ENCODE results near the gene GTPBP10.
A peak's percentile ranks its signal among the peaks of the same experiment; 100 is the strongest.

The GTPBP10 gene

DNA sequence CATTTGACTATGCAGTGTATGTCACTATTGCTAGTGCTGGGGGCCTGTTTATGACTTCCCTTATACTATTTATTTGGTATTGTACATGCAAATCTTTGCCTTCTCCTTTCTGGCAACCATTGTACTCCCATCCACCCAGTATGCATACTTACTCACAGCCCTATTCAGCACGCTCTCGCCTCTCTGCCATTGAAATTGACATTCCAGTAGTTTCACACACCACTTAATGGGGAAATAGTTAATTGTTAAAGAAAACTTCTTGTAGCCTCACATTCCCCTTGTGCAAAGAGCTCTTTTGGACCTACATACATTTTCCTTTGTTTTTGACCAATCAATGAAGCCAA is 66.6 kb downstream of the GTPBP10 start:
- H3K27ac ChIP-seq, result peak overlapping the region; percentile 61
- TF ChIP-seq, protein P1, sequence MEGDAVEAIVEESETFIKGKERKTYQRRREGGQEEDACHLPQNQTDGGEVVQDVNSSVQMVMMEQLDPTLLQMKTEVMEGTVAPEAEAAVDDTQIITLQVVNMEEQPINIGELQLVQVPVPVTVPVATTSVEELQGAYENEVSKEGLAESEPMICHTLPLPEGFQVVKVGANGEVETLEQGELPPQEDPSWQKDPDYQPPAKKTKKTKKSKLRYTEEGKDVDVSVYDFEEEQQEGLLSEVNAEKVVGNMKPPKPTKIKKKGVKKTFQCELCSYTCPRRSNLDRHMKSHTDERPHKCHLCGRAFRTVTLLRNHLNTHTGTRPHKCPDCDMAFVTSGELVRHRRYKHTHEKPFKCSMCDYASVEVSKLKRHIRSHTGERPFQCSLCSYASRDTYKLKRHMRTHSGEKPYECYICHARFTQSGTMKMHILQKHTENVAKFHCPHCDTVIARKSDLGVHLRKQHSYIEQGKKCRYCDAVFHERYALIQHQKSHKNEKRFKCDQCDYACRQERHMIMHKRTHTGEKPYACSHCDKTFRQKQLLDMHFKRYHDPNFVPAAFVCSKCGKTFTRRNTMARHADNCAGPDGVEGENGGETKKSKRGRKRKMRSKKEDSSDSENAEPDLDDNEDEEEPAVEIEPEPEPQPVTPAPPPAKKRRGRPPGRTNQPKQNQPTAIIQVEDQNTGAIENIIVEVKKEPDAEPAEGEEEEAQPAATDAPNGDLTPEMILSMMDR (conservative IDR thresholded peaks at IDR 0.05), result peak; percentile 37; the same call in 1 of the 2 replicates

- TF ChIP-seq, protein P1 (conservative IDR thresholded peaks at IDR 0.05), result no peak
- H3K27ac ChIP-seq, result no peak overlapping the region
These were observed 75.1 kb downstream of the GTPBP10 start for GRCh38 chr7:90421651-90422050.

GRCh38 chr7:90424720-90425119 is 78.2 kb downstream of the GTPBP10 start:
- no peak overlapping the region for H3K27ac ChIP-seq
- TF ChIP-seq, protein P1 (conservative IDR thresholded peaks at IDR 0.05), result no peak

DNA sequence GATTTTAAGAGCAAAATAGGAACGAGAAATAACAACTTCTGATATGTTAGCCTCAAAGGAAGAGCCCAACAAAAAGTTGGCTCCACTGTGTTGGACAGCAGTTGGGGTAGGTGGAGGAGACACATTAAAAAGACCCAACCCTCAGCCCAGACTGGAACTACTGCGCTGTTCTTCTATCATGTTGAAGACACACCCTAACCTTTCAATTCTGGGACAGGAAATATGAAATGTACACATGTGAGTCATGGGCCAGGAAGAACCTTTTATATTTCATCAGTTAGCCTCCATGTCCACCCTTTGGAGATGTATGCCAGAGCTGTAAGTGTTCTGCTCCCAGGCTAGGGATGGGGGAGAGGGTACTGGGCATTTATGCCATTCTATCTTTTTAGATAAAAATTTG is 78.9 kb downstream of the GTPBP10 start:
- TF ChIP-seq, protein P1 (conservative IDR thresholded peaks at IDR 0.05), result no peak
- no peak overlapping the region for H3K27ac ChIP-seq

DNA sequence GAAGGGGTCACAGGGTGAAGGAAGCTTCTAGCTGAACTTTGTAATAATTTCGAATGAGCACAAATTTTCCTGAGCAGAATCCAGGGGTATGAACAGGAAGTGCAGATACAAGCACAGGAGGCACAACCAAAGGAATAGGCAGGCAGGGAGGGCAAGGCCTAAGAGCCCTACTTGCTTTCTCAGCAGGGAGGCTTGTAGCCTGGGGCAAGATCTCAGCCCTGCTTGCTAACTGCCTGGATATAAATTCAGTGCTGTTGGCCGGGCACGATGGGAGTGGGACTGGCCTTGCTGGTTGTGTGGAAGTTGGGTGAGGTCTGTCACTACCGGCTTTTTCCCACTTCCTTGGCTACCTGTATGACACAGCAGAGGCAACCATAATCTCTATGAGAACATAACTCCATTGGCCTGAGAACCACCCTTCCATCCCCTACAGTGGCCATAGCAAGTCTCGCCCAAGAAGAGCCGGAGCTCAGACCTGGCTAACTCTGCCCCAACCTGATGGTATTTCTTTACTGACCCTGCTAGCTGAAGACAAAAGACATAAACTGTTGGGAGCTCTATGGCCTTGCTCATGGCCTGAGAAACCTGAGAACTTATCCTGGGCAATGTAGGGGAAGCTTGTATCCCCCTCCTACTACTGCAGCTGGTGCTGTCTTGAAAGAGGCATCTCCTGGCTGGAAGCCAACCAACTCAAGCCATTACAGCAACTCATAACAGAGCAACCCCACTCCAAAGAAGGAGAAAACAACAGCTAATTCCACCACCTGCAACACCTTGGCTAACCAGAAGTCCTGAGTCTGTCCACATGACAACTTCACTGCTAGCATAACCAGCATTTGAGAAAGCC is 84.3 kb downstream of the GTPBP10 start:
- no peak overlapping the region for H3K27ac ChIP-seq
- TF ChIP-seq, protein P1 (conservative IDR thresholded peaks at IDR 0.05), result no peak

- TF ChIP-seq, protein P1 (conservative IDR thresholded peaks at IDR 0.05), result no peak
- H3K27ac ChIP-seq, result no peak overlapping the region
These were observed 86.2 kb downstream of the GTPBP10 start for GRCh38 chr7:90432752-90433151.

DNA sequence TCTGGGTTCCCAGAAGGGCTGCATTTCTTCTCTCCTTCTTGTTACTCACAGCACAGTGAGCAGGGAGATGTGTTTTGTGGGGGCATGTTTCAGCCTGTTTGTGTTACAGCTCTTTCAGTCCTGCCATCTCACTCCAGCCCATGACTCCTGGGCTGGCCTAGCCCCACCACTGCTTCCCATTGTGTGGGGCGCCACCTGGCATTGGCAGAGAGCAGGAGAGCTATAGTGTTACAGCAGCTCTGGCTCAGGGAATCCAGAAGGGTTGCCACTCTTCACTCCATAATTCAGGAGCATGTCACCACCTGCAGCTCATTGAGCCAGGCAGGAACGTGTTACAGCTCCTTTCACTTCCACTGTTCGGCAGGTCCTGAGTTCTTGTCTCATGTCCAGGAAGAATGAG is 86.7 kb downstream of the GTPBP10 start:
- H3K27ac ChIP-seq, result no peak overlapping the region
- TF ChIP-seq, protein P1 (conservative IDR thresholded peaks at IDR 0.05), result no peak
